Islet of Langerhans (tissue), 1 donor: ENCODE data around the gene CD2AP.
A peak's percentile ranks its signal among the peaks of the same experiment; 100 is the strongest.
"Not testable (repeated sequence)": the region's sequence is repeated elsewhere in the genome, so short reads cannot be mapped to it uniquely, and the experiment has no call there.

Source experiments
- FAIRE-seq: peaks from one replicate; lab custom pipeline; 2011; peaks lifted over from hg19 to GRCh38; lab: Jason Lieb, UNC

Gene CD2AP, protein sequence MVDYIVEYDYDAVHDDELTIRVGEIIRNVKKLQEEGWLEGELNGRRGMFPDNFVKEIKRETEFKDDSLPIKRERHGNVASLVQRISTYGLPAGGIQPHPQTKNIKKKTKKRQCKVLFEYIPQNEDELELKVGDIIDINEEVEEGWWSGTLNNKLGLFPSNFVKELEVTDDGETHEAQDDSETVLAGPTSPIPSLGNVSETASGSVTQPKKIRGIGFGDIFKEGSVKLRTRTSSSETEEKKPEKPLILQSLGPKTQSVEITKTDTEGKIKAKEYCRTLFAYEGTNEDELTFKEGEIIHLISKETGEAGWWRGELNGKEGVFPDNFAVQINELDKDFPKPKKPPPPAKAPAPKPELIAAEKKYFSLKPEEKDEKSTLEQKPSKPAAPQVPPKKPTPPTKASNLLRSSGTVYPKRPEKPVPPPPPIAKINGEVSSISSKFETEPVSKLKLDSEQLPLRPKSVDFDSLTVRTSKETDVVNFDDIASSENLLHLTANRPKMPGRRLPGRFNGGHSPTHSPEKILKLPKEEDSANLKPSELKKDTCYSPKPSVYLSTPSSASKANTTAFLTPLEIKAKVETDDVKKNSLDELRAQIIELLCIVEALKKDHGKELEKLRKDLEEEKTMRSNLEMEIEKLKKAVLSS

DNA sequence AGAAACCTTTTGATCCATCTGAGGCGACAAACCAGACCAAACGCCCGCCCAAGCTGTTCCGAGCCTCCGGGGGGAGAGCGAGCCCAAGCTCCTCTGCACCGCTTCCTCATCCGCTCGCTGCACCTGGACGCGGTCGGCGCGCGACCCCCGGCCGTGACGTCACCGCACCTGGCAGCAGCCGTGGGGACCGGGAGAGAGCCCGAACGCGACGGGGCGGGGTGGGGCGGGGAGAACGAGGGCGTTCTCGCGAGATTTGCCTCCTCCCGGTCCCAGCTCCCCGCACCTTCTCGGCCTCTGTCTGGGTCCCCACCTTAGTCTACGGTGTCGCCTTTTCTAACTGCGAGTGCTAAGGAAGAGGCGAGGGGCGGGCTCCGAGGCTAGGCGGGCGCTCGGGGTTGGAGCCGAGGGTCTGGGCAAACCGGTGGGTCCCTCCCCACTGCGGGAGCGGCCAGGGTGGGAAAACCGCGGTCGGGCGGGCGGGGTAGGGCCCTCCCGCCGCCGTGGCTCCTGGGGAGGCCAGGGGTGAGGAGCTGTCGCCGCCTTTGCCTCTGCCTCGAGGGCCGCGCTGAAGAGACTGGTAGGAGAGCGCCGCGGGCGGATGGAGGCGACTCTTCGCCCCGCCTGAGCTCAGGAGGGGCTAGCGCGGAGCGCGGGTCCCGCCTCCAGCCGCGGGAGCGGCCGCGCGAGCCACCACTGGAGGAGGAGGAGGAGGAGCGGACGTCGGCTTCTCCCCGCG, at the start of gene CD2AP:
TSS of gene CD2AP (plus strand) at position 293 of the 736 bp plus-strand sequence. CDS start 456 bp downstream, outside the sequence.
- FAIRE-seq = no peak

DNA sequence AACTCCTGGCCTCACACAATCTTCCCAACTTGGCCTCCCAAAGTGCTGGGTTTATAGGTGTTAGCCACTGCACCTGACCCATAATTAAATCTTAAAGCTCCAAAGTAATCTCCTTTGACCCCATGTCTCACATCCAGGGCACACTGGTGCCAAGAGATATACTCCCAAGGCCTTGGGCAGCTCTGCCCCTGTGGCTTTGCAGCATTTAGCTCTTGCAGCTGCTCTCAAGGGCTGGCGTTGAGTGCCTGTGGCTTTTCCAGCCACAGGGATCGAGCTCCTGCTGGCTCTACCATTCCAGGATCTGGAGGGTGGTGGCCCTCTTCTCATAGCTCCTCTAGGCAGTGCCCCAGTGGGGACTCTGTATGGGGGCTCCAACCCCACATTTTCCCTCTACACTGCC, 49.3 kb upstream of the CD2AP start:
- no peak for FAIRE-seq

DNA sequence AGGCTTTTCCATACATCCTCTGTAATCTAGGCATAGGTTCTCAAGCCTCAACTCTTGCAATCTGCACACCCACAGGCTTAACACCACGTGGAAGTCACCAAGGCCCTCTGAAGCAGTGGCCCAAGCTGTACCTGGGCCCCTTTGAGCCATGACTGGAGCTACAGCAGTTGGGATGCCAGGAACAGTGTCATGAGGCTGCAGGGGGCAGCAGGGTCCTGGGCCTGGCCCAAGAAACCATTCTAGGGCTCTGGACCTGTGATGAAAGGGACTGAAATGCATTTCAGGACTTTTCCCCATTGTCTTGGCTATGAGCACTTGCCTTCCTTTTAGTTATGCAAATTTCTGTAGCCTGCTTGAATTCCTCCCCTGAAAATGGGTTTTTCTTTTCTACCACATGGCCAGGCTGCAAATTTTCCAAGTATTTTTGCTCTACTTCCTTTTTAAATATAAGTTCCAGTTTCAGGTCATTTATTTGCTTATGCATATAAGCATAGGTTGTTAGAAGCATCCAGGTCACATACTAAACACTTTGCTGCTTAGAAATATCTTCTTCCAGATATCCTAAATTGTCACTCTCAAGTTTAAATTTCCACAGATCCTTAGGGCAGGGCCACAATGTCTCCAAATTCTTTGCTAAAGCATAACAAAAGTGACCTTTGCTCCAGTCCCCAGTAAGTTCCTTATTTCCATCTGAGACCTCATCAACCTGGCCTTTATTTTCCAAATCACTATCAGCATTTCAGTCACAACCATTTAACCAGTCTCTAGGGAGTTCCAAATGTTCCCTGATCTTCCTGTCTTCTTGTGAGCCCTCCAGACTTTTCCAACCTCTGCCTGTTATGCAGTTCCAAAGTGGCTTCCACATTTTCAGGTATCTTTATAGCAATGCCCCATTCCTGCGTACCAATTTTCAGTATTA, 48.6 kb upstream of the CD2AP start:
- no peak for FAIRE-seq

DNA sequence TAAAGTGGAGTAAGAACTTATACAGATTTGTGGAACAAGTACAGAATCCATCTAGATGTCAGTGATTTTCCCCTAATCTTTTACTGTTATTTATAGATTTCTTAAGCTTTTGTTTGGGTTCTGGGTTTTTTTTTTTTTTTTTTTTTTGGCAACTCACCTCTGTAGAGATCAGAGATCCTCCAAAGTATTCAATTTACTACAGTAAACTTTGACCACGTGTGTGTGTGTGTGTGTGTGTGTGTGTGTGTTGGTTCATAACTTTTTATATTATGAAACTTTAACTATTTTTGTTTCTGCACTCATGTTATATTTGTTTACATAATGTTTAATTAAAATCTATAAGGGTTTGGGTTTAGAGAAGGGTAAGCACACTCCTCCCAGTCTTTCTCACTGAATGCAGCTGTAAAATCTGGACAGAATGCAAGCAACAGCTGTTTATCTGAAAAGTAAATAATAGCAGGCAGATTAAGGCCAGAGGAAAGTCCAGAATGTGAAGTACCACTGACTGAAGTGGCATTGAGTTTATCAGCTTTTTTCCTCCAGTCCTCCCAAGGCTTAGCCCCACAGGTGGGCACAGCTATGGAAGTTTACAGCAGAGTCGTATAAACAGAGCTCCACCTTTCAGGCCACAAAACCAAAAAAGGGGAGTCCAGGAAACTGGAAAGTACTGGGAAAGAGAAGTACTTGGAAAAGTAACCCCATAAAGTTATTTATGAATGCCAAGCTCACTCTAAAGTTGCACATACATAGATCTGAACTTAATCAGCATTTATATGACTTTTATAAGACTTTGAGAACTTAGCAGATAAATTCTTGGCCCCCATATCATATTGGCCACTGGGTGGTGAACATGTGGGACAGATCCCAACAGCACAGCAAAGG, 43.0 kb upstream of the CD2AP start:
- no peak for FAIRE-seq

DNA sequence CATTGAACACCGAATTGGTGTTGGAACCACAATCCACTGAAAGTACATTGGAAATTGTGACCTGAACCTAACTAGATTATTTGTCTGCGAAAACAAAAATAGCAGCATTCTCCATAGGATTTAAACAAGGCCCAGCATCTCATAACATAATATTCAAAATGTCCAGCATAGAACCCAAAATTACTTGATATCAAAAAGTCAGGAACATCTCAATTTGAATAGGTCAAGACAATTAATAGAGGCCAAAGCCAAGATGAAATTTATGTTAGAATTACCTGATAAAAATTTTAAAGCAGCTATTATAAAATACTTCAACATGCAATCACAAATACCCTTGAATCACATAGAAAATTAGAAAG, 42.4 kb upstream of the CD2AP start:
- FAIRE-seq = no peak

DNA sequence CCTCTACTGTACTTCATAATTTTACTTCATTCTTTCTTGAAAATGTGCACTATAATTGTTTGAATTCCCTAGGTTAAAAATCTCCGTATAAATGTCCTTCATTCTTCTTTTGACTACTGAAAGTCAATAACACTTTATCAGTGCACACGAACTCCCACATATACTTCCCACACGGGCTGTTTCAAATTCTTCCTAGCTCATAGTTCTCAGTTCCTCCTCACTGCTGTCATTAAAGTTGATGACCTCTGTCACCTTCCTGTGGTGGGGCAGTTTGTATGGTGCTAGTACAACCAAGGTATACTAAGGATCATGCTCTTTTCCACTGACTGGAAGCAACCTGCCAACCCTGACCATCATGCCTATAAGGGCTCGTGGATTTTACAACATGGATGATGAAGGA, 40.0 kb upstream of the CD2AP start:
- no peak for FAIRE-seq

DNA sequence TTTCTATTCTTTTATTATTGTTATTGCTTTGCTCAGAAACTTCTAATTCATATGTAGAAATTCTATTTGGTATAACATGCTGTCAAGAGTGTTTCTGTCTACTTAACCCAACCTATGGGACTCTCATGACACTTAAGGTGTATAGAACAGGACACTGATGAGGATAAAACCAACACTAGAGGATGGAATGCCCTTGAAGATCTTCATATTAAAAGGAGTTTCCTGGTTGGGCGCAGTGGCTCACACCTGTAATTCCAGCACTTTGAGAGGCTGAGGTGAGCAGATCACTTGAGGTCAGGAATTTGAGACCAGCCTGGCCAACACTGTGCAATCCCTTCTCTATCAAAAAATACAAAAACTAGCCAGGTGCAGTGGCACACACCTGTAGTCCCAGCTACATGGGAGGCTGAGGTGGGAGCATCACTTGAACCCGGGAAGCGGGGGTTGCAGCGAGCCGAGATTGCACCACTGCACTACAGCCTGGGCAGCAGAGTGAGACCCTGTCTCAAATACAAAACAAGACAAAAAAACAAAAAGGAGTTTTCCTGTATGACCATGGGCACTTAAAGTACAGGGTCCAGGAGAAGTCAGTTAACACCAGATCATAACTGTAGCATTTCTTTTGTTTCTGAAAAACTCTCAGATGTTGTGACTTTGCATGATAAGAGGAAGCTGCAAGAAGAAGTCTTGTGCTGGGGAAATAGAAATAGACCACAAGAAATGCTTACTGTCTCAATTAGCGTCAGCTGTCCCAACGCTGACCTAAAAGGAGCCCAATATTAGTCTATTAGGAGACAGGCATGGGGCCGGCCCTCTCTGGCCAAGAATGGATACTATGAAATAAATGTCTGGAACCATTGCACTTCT, 38.9 kb upstream of the CD2AP start:
- no peak for FAIRE-seq

DNA sequence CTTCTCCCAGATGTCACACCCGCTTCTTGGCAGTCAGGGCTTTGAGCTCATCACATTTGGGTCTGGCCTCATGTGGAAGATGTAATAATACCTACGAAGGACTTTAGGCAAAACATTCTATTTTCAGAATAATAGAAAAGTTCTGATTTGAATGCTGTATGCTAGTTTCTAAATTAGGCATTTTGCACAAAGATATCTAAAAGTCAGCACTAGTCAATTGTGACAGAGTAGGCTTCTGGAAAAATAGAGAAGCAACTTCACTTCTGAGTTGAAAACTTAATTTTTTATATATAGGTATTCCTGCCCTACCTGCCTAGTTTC, 38.3 kb upstream of the CD2AP start:
- FAIRE-seq = no peak

DNA sequence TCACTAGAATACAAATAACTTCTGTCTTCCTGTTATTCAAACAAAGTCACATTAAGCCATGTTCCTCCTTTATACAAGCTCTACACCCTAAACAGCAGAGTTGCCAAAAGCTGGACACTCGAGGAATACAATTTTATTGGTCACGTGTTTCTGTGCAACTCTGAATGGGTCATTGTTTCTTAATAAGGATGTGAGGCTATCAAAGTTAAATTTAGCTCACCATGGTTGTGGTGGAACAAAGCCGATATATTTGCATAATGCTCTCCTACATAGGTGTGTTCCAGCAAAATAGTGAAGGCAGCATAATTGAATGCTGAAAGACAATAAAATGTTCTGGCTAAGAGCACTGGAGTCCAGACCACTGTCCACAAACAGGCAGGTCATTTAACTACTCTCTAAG, 36.9 kb upstream of the CD2AP start:
- no peak for FAIRE-seq

DNA sequence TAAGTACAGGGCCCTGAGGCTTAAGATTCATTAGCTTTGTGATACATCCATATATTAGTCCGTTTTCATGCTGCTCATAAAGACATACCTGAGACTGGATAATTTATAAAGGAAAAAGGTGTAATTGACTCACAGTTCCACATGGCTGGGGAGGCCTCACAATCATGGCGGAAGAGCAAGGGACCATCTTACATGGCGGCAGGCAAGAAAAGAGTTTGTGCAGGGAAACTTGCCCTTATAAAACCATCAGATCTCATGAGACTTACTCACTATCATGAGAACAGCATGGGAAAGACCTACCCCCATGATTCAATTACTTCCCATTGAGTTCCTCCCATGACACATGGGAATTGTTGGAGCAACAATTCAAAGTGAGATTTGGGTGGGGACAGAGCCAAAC, 32.6 kb upstream of the CD2AP start:
- FAIRE-seq = not testable (repeated sequence)

DNA sequence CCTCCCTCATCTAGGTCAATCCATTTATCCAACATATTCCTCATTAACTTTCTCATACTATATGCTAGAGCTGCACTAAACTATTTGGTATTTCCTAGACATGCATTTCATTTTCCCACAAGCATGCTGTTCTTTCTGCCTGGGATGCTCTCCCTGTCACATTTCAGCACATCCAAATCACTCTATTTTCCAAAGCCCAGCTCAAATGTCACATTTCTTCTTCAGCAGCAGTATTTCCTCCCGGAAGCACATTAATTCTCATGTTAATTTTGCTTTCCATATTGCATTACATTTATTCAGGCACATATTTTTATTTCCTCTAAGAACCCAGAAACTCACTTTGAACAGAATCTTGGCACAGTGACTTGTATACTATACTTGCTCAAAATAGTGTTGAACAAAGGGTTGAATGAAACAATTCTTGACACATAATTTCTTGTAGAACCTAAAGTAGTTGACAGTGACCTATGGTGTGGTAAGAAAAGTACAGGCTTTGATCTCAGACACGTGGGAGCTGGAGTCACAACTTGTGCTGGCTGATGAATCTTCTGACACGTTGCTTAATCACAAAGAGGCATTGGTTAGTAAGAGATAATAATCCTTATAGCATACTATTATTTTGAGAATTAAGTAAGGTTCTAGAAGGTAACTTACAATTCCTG, 30.8 kb upstream of the CD2AP start:
- FAIRE-seq = no peak

DNA sequence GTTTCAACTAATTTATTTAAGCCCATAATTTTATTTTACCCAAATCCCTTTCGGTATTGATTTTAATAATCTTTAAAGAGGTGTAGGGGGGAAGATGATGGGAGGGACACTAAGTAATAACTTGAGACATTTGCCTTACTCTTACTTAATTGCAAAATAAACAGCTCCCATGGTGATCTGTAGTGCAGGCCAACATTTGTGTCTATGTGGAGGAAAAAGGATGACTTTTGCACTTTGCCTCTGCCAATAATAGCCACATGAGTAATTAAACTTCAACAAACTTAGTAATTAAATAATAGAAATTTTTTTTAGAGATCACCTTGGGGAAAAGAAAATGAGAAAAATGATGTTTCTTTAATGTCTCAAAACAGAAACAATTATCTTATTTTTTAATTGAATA, 29.9 kb upstream of the CD2AP start:
- peak; percentile 84 for FAIRE-seq

DNA sequence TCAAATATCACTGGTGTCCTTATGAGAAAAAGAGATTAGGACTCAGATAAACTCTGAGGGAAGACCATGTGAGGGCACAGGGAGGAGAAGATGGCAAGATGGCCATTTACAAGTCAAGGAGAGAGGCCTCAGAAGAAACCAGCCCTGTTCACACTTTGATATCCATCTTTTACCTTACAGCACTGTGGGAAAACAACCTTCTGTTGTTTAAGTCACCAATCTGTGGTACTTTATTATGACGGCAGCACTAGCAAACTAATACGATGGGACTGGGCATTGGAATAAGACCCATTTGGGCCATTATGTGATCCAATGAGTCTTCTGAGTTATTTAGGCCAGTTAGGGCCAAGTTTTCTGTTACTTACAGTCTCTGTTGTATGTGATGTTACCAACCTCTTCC, 26.4 kb upstream of the CD2AP start:
- FAIRE-seq = no peak

DNA sequence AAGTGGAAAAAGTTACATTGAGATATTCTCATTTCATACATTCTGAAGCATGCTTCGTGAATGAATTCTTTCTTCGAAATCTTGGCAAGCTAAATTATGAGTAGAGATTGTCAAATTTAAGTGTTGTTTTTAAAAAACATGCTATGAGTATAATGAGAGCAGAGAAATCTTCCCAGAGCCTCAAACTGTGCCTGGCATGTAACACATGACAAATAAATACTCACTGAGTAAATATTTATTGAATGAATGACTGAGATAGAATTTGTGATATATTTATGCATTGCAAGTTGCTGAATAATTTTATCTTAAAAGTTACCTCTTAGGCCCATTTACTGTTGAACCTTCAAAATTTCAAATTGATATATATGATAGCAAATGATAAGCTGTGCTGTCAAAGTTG, 24.7 kb upstream of the CD2AP start:
- no peak for FAIRE-seq

DNA sequence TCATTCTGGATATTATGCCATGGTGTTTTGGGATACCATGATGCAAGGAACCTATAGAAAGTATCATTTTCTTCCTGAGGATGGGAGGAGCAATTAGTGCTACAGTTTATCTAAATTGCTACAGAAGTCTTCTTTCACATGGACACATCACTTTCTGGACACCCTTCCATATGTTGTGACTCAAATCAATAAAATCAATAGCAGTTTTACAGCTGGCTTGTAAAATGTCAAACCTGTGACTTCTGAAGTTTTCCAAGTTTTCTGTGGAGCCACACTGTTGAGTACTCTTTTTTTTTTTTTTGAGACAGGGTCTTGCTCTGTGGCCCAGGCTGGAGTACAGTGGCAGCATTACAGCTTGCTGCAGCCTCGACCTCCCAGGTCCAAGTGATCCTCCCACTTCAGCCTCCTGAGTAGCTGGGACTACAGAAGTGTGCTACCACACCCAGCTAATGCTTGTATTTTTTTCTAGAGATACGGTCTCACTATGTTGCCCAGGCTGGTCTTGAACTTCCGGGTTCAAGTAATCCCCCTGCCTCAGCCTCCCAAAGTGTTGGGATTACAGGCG, 24.1 kb upstream of the CD2AP start:
- FAIRE-seq = no peak

DNA sequence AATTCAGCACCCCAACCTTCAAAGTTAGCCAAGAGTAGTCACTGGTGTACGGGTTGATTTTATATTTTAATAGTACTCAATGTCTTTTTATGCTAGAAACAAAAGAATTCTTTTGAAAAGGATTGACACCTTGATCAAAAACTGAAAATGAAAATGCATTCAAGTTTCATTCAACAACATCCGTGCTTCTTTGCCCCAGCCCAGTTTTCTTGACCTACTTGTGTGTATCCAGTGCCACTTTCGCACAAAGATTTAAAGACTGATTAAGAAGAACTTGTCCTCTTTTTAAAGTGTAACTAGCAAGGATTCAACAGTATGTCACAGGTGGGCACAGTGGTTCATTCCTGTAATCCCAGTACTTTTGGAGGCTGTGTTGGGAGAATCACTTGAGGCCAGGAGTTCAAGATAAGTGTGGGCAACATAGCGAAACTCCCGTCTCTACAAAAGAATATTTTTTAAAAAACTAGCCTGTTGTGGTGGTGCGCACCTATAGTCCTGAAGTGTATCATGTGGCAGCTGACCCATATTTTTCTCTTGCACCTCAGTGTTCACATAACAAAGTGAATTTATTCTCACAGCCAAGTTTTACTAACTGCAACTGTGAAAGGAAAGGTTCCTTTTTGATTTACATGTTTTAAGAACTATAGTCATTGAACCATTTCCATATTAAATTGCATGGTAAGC, 22.7 kb upstream of the CD2AP start:
- FAIRE-seq = no peak

DNA sequence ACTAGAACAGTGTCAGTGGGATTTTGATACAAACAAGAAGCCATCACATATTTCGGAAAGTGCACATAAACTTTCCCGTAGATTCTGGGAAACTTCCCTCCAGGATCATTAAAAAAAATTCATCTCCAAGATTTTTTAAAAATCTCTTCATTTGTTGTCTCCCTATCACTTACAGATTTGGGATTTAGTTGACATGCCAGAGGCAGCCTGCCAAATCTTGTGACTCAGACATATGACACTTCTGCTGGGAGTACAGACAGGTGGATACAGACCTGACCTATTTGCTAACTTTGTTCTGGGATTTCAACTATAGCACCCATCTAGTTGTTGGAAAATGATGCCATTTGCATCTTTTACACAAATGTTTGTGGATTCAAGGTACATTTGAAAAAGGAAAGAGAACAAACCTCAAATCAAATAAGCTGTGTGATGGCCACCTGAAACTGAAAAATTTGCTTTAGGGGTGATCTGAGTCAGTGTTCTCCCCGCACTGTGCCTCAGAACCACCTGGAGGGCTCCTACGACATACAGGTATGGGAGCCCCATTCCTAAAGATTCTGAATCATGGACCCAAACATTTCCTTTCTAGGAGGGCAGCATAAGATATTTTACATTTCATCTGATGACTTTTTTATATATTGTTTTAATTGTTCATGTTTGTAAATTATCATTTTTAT, 21.9 kb upstream of the CD2AP start:
- no peak for FAIRE-seq

DNA sequence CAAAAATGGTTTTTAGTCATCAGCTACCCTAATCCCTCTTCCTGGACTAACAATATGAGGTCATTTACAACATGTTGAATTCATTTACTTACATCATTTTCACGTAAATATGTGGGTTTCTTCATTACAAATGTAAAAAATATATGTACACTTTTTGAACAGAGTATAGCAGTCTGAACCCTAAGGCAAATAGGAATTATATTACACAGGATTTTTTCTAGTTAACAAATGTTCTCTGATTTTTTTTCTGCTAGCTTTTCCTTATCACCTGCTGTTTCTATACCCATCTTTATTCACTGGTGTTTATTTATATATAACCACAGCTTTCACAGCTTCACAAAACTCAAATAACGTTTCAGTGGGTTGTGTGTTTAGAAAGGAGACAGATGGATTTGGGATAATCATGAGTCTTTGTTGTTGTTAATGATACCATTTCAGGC, 21.0 kb upstream of the CD2AP start:
- FAIRE-seq = no peak
